ENCODE results near the gene CDH4.
"Not testable (repeated sequence)": the region's sequence is repeated elsewhere in the genome, so short reads cannot be mapped to it uniquely, and the experiment has no call there.

CDH4 gene

DNA sequence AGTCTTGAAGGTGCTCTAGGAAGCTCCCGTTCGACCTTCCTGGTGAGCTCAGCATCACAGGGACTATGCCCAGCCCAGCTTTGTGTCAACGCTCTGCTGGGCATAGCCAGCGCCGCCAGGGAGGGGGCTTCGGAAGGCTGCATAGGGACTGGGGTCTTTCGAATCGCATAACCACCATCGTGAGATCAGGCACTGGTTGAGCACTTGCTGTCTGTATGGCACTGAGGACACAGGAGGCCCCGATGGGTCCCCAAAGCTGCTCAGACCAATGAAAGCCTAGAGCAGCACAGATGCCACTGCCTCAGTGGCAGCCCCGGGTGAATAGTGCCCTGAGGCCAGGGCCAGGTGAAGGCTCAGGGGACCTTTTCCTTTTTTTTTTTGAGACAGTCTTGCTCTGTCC lies 716.9 kb downstream of the CDH4 start:
- H3K9ac ChIP-seq (ENCODE audit: low read length) = no peak overlapping the region
- no peak overlapping the region for H4K8ac ChIP-seq (ENCODE audit: low read depth, low read length)
- H3K56ac ChIP-seq (ENCODE audit: low read length) = no peak overlapping the region
- H3K36me3 ChIP-seq (ENCODE audit: control insufficient read depth, insufficient read depth, low read length) = no peaks in the 10 kb centered on the region
- H3K79me2 ChIP-seq (ENCODE audit: control insufficient read depth, insufficient read depth, low read length) = no peaks in the 10 kb centered on the region
- H3K4ac ChIP-seq (ENCODE audit: low read depth, low read length) = no peak overlapping the region
- no peak overlapping the region for H3K4me3 ChIP-seq (ENCODE audit: low read length)
- no peak overlapping the region for H2AK5ac ChIP-seq (ENCODE audit: low read length)
- H2BK5ac ChIP-seq (ENCODE audit: low read length) = no peak overlapping the region
- H3K4me2 ChIP-seq (ENCODE audit: low read length) = no peak overlapping the region
- H2BK15ac ChIP-seq (replicated peaks; ENCODE audit: low read depth) = no peak overlapping the region
- no peak overlapping the region for H4K5ac ChIP-seq (ENCODE audit: low read length)
- no peaks in the 10 kb centered on the region for H3K4me1 ChIP-seq (ENCODE audit: control insufficient read depth, low read depth, low read length)
- DNase-seq = no peak
- no peak overlapping the region for H3K18ac ChIP-seq (ENCODE audit: low read length)
- H3K27ac ChIP-seq (ENCODE audit: low read depth, low read length) = no peak overlapping the region
- no peaks in the 10 kb centered on the region for H3K27me3 ChIP-seq (ENCODE audit: insufficient read depth, low read length, poor library complexity)
- no peaks in the 10 kb centered on the region for H3K79me1 ChIP-seq (ENCODE audit: low read length)
- H2BK120ac ChIP-seq (ENCODE audit: low read depth, low read length) = no peak overlapping the region
- no peak overlapping the region for H3K23ac ChIP-seq (ENCODE audit: low read length)
- WGBS (ENCODE audit: extremely low coverage, insufficient coverage, low lambda C conversion rate) = no CpG with 5 or more reads among the region's 11 CpGs

DNA sequence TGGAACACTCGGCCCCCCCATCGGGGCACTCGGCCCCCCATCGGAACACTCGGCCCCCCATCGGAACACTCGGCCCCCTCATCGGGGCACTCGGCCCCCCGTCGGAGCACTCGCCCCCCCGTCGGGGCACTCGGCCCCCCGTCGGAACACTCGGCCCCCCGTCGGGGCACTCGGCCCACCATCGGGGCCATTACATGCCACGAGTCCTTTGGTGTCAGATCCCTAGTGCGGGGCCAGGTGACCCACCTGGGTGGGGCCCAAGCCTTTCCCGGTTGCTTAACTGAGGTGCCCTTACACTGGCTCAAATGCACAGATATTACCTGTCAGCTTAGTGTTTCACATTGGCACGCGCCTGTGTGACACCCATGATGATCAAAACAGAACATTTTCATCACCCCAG lies 717.7 kb downstream of the CDH4 start:
- H3K27ac ChIP-seq (ENCODE audit: low read depth, low read length) = no peak overlapping the region
- no peak overlapping the region for H2BK120ac ChIP-seq (ENCODE audit: low read depth, low read length)
- H3K23ac ChIP-seq (ENCODE audit: low read length) = no peak overlapping the region
- H3K4me2 ChIP-seq (ENCODE audit: low read length) = no peak overlapping the region
- no peak overlapping the region for H3K4me3 ChIP-seq (ENCODE audit: low read length)
- H3K36me3 ChIP-seq (ENCODE audit: control insufficient read depth, insufficient read depth, low read length) = no peaks in the 10 kb centered on the region
- no peaks in the 10 kb centered on the region for H3K79me1 ChIP-seq (ENCODE audit: low read length)
- WGBS (ENCODE audit: extremely low coverage, insufficient coverage, low lambda C conversion rate) = no CpG with 5 or more reads among the region's 27 CpGs
- no peak overlapping the region for H2BK5ac ChIP-seq (ENCODE audit: low read length)
- no peak overlapping the region for H3K9ac ChIP-seq (ENCODE audit: low read length)
- H2AK5ac ChIP-seq (ENCODE audit: low read length) = no peak overlapping the region
- H3K18ac ChIP-seq (ENCODE audit: low read length) = no peak overlapping the region
- H4K5ac ChIP-seq (ENCODE audit: low read length) = no peak overlapping the region
- no peaks in the 10 kb centered on the region for H3K4me1 ChIP-seq (ENCODE audit: control insufficient read depth, low read depth, low read length)
- DNase-seq = no peak
- H3K56ac ChIP-seq (ENCODE audit: low read length) = no peak overlapping the region
- no peak overlapping the region for H2BK15ac ChIP-seq (replicated peaks; ENCODE audit: low read depth)
- H4K8ac ChIP-seq (ENCODE audit: low read depth, low read length) = no peak overlapping the region
- no peak overlapping the region for H3K4ac ChIP-seq (ENCODE audit: low read depth, low read length)
- H3K27me3 ChIP-seq (ENCODE audit: insufficient read depth, low read length, poor library complexity) = no peaks in the 10 kb centered on the region
- no peaks in the 10 kb centered on the region for H3K79me2 ChIP-seq (ENCODE audit: control insufficient read depth, insufficient read depth, low read length)

GRCh38 chr20:61970357-61970756 lies 718.3 kb downstream of the CDH4 start:
- Histone ChIP-seq H3K56ac (ENCODE audit: low read length) (no peak overlapping the region), H3K23ac (ENCODE audit: low read length) (no peak overlapping the region), H4K5ac (ENCODE audit: low read length) (no peak overlapping the region), H3K27ac (ENCODE audit: low read depth, low read length) (no peak overlapping the region), H2BK15ac (replicated peaks; ENCODE audit: low read depth) (no peak overlapping the region), H3K4me2 (ENCODE audit: low read length) (no peak overlapping the region), H3K4ac (ENCODE audit: low read depth, low read length) (no peak overlapping the region), H3K4me3 (ENCODE audit: low read length) (no peak overlapping the region), H3K36me3 (ENCODE audit: control insufficient read depth, insufficient read depth, low read length) (no peaks in the 10 kb centered on the region), H3K9ac (ENCODE audit: low read length) (no peak overlapping the region), H3K4me1 (ENCODE audit: control insufficient read depth, low read depth, low read length) (no peaks in the 10 kb centered on the region), H3K79me2 (ENCODE audit: control insufficient read depth, insufficient read depth, low read length) (no peaks in the 10 kb centered on the region), H2AK5ac (ENCODE audit: low read length) (no peak overlapping the region), H2BK5ac (ENCODE audit: low read length) (no peak overlapping the region), H3K27me3 (ENCODE audit: insufficient read depth, low read length, poor library complexity) (no peaks in the 10 kb centered on the region), H3K79me1 (ENCODE audit: low read length) (no peaks in the 10 kb centered on the region), H3K18ac (ENCODE audit: low read length) (no peak overlapping the region), H4K8ac (ENCODE audit: low read depth, low read length) (no peak overlapping the region), H2BK120ac (ENCODE audit: low read depth, low read length) (no peak overlapping the region)
- WGBS (ENCODE audit: extremely low coverage, insufficient coverage, low lambda C conversion rate) = no CpG with 5 or more reads among the region's 14 CpGs
- no peak for DNase-seq

- H3K9ac ChIP-seq (ENCODE audit: low read length); H2AK5ac ChIP-seq (ENCODE audit: low read length): not testable (repeated sequence)
Measured at GRCh38 chr20:61971595-61971994, 719.5 kb downstream of the CDH4 start.

DNA sequence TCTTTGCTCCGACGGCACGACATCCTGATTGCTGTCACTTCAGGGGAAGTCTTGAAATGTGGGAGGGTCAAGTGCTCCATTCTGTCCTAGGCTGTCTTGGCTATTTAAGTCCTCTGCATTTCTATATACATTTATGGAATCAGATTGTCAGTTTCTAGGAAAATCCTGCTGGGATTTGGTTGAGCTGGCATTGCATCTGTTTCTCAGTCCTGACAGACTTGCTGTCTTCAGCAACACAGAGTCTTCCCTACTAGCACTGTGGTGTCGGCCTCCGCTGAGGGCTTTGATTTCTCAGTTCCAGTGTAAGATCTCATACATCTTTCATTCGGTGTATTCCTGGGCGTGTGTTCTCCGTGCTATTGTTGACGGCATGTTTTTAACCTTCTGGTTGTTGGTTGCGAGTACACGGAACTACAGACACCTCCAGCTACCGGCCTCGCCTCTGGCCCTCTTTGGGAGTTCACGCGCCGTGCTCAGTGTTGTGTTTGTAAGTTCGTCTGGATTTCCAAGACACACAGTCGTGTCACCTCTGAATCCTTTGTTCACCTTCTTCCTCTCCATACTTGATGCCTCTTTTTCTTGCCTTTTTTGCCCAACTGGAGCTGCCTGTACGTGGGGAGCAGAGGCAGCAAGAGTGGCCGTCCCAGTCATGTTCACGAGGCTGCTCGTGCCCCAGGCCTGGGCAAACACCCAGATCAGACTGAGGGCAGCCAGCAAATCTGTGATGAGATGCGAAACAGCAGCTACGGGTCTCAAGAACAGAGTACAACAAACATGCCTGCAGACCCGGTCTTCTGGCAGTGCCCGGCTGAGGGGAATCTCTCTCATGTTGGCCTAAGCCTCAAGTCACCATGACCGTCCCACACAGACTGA lies 720.8 kb downstream of the CDH4 start:
- Histone ChIP-seq H2BK15ac (replicated peaks; ENCODE audit: low read depth) (no peak overlapping the region), H3K18ac (ENCODE audit: low read length) (no peak overlapping the region), H2AK5ac (ENCODE audit: low read length) (no peak overlapping the region), H3K4me3 (ENCODE audit: low read length) (no peak overlapping the region), H3K79me1 (ENCODE audit: low read length) (no peaks in the 10 kb centered on the region), H2BK5ac (ENCODE audit: low read length) (no peak overlapping the region), H3K4ac (ENCODE audit: low read depth, low read length) (no peak overlapping the region), H3K56ac (ENCODE audit: low read length) (no peak overlapping the region), H3K4me2 (ENCODE audit: low read length) (no peak overlapping the region), H3K9ac (ENCODE audit: low read length) (no peak overlapping the region), H3K79me2 (ENCODE audit: control insufficient read depth, insufficient read depth, low read length) (no peaks in the 10 kb centered on the region), H3K36me3 (ENCODE audit: control insufficient read depth, insufficient read depth, low read length) (no peaks in the 10 kb centered on the region), H3K4me1 (ENCODE audit: control insufficient read depth, low read depth, low read length) (no peaks in the 10 kb centered on the region), H4K5ac (ENCODE audit: low read length) (no peak overlapping the region), H3K23ac (ENCODE audit: low read length) (no peak overlapping the region), H2BK120ac (ENCODE audit: low read depth, low read length) (no peak overlapping the region), H3K27ac (ENCODE audit: low read depth, low read length) (no peak overlapping the region), H3K27me3 (ENCODE audit: insufficient read depth, low read length, poor library complexity) (no peaks in the 10 kb centered on the region), H4K8ac (ENCODE audit: low read depth, low read length) (no peak overlapping the region)
- DNase-seq = no peak
- WGBS (ENCODE audit: extremely low coverage, insufficient coverage, low lambda C conversion rate) = no CpG with 5 or more reads among the region's 27 CpGs

More at GRCh38 chr20:61971595-61971994, 719.5 kb downstream of the CDH4 start:
- not testable (repeated sequence) for H3K79me2 ChIP-seq (ENCODE audit: control insufficient read depth, insufficient read depth, low read length); H4K8ac ChIP-seq (ENCODE audit: low read depth, low read length); H3K4me3 ChIP-seq (ENCODE audit: low read length); H3K4me2 ChIP-seq (ENCODE audit: low read length); H3K79me1 ChIP-seq (ENCODE audit: low read length); H3K18ac ChIP-seq (ENCODE audit: low read length); H3K27me3 ChIP-seq (ENCODE audit: insufficient read depth, low read length, poor library complexity); H3K56ac ChIP-seq (ENCODE audit: low read length); H3K27ac ChIP-seq (ENCODE audit: low read depth, low read length); H3K23ac ChIP-seq (ENCODE audit: low read length); H2BK5ac ChIP-seq (ENCODE audit: low read length); H3K4ac ChIP-seq (ENCODE audit: low read depth, low read length); H3K4me1 ChIP-seq (ENCODE audit: control insufficient read depth, low read depth, low read length); H4K5ac ChIP-seq (ENCODE audit: low read length); H2BK120ac ChIP-seq (ENCODE audit: low read depth, low read length); H3K36me3 ChIP-seq (ENCODE audit: control insufficient read depth, insufficient read depth, low read length); H2BK15ac ChIP-seq (replicated peaks; ENCODE audit: low read depth); DNase-seq
- WGBS (ENCODE audit: extremely low coverage, insufficient coverage, low lambda C conversion rate) = no CpG with 5 or more reads among the region's 13 CpGs

Measured in mesendoderm (in vitro differentiated cells).